NB4 (cell line): ENCODE results near the gene ZSCAN29.

Experiments used
- DNase-seq: peaks from one replicate; pipeline ENCODE4 v3.0.0; 2010; ENCODE audit warnings: low read depth
- H3K4me3 ChIP-seq: one replicate; pipeline ENCODE4 v1.5.1; 2011; ENCODE audit warnings: mild to moderate bottlenecking, low read depth, low read length, moderate library complexity
- MYC ChIP-seq: IDR thresholded peaks from 2 replicates; pipeline ENCODE4 v1.6.1; 2011; ENCODE audit warnings: low read depth, low read length
- POLR2A ChIP-seq: IDR thresholded peaks from 2 replicates; pipeline ENCODE4 v1.6.1; 2011; ENCODE audit warnings: mild to moderate bottlenecking; ENCODE audit not compliant: insufficient read length; ENCODE audit errors: extremely low read depth
- TF ChIP-seq, protein P1 (sequence below): IDR thresholded peaks from one replicate; pipeline ENCODE4 v1.5.1; 2012; ENCODE audit warnings: low read depth, low read length
- TF ChIP-seq, protein P2 (sequence below): IDR thresholded peaks from 2 replicates; pipeline ENCODE4 v1.6.1; 2011; ENCODE audit warnings: low read depth, low read length

The ZSCAN29 gene

GRCh38 chr15:43361313-43361903, 9.4 kb downstream of the ZSCAN29 start:
- DNase-seq, result no peak
- H3K4me3 ChIP-seq, result no peak overlapping the region
- TF ChIP-seq MYC (no peak), POLR2A (no peak)
- TF ChIP-seq, protein P1, sequence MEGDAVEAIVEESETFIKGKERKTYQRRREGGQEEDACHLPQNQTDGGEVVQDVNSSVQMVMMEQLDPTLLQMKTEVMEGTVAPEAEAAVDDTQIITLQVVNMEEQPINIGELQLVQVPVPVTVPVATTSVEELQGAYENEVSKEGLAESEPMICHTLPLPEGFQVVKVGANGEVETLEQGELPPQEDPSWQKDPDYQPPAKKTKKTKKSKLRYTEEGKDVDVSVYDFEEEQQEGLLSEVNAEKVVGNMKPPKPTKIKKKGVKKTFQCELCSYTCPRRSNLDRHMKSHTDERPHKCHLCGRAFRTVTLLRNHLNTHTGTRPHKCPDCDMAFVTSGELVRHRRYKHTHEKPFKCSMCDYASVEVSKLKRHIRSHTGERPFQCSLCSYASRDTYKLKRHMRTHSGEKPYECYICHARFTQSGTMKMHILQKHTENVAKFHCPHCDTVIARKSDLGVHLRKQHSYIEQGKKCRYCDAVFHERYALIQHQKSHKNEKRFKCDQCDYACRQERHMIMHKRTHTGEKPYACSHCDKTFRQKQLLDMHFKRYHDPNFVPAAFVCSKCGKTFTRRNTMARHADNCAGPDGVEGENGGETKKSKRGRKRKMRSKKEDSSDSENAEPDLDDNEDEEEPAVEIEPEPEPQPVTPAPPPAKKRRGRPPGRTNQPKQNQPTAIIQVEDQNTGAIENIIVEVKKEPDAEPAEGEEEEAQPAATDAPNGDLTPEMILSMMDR, result no peak
- TF ChIP-seq, protein P2, sequence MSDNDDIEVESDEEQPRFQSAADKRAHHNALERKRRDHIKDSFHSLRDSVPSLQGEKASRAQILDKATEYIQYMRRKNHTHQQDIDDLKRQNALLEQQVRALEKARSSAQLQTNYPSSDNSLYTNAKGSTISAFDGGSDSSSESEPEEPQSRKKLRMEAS, result no peak

DNA sequence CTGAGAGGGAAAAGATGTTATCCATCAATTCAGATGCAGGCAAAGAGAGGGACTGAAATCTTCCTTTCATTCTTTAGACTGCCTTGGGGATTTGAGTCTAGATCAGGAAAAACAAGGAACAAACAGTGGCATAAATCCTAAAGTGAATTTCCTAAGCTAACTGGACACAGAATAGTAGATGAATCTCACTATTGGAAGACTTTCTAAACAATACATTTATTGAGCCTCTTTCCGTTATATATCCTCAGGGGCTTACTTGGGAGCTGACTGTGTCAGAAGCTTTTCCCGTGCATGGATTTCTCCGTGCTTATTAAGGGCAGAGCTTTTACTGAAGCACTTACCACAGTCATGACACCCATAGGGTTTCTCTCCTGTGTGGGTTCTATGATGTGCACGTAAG, 10.0 kb downstream of the ZSCAN29 start:
- H3K4me3 ChIP-seq, result no peak overlapping the region
- DNase-seq, result no peak
- TF ChIP-seq POLR2A, result no peak
- TF ChIP-seq, protein P1, result no peak
- TF ChIP-seq, protein P2, result no peak
- no peak for TF ChIP-seq MYC

DNA sequence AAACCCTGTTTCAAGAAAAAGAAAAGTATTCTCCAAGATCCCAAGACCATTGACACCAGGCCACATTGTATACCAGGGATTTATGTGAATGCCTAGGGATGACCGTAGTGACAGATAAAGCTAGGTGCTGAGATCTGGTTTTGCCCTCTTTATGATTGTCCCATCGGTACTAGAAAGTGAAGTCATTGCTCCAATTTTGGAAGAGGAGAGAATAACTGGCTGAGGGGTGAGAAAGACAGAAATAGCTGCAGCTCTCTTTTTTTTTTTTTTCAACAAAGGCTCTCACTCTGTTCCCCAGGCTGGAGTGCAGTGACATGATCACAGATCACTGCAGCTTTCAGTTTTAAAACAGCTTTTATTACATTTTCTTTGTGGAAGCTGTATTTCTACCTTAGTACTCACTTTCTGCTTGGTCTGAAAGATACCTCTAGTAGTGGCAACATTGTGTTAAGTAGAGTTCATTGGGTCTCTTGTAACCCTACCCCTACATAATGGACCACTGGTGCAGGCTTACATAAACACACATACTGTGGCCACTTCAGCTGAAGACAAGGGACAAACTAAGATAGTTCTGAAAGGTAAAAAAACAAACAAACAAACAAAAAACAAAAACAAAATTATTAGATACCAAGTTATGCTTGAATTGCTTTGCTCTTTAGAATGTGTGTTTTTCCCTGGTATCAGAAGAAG, 18.0 kb downstream of the ZSCAN29 start:
- no peak overlapping the region for H3K4me3 ChIP-seq
- DNase-seq, result no peak
- TF ChIP-seq, protein P1, result no peak
- TF ChIP-seq MYC (no peak), POLR2A (no peak)
- TF ChIP-seq, protein P2, result no peak

DNA sequence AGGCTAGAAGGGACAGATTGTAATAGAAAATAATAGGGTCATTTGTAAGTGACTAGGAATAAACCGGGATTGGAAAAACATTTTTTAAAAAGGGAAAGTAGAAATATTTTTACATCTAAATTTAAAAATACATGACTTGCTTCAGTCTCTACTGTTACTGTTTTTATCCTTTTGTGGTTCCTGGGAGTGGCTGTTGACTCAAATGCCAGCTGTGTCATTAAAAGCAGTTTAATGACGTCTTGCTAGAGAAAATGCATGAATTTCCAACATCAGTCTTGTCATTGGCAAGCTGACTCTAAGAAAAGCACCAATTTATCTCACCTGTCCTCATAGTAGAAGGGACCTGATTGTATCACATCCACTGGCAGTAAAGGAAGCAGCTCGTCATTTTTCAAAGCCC, 23.7 kb downstream of the ZSCAN29 start:
- no peak overlapping the region for H3K4me3 ChIP-seq
- TF ChIP-seq, protein P2, result no peak
- TF ChIP-seq POLR2A, result no peak
- TF ChIP-seq, protein P1, result no peak
- no peak for TF ChIP-seq MYC
- no peak for DNase-seq

GRCh38 chr15:43346305-43346704, 24.5 kb downstream of the ZSCAN29 start:
- no peak for TF ChIP-seq POLR2A
- TF ChIP-seq, protein P1, result peak; percentile 4
- no peak overlapping the region for H3K4me3 ChIP-seq
- peak; percentile 25 for DNase-seq
